ENCODE data around the gene ANKRD13A. TPM values are rescaled to one million over a fixed set of nuclear protein-coding genes. Genes with fewer than 3 reads are reported as not detected.

The ANKRD13A gene
- total and polyA plus RNA-seq, 2 of the 13 experiments (the other 11 are each of a cell fraction or from before 2014, with no cell fraction given), result 34.1 to 41.6 TPM

DNA sequence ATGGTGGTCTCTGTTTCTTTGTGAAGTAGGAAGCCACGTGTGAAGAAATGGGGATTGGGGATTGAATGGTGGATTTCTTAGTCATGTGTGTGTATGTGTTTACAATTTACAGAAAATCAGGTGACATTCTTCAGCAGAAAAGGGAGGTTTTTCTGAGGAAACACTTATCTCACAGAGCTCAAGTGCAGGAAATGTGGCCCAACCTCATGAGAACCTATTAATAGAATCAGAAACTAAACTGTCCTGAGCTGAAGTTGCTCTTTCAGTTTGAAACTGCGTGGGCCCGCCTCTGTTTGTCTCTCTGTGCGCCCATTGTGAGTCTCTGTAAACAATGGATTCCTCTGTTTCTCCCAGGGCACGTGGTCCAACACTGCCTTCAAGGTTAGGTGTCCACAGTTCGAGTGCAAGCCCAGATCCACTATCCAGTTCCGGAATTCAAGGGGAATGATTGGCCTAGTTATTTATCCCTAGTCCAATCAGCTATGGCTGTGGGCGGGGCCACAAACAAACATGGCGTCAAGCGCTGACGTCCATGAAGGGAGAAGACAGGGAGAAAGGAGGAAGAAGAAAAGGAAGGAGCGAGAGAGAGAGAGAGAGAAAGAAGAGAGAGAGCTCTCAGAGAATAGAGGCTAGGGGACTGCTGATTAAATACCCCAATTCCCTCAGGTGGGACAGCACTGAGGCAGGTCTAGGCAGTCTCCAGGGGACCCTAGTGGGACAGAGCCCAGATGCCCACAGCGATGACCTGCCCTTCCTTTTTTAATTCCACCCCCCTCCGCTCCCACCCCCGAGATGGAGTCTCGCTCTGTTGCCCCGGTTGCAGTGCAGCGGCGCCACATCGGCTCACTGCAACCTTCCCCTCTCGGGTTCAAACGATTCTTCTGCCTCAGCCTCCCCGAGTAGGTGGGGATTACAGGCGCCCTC is 80.5 kb downstream of the ANKRD13A start (continued):
- TF ChIP-seq, protein P1, sequence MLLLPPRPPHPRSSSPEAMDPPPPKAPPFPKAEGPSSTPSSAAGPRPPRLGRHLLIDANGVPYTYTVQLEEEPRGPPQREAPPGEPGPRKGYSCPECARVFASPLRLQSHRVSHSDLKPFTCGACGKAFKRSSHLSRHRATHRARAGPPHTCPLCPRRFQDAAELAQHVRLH (CRISPR knock-in tag; IDR thresholded peaks at IDR 0.05; ENCODE audit: borderline replicate concordance, low read depth), result peak; percentile 88
- TF ChIP-seq KLF9 (CRISPR knock-in tag; IDR thresholded peaks at IDR 0.05; ENCODE audit: low read depth) (no peak), ZBTB4 (CRISPR knock-in tag; IDR thresholded peaks at IDR 0.05; ENCODE audit: borderline replicate concordance) (0 out of 2 replicates have a peak, but pooled peaks have one; percentile 49), ZNF33B (CRISPR knock-in tag; IDR thresholded peaks at IDR 0.05) (peak; percentile 38; the same call in 1 of the 2 replicates), ZNF446 (CRISPR knock-in tag; IDR thresholded peaks at IDR 0.05) (no peak), FOXM1 (CRISPR knock-in tag; IDR thresholded peaks at IDR 0.05) (no peak), HOXA9 (CRISPR knock-in tag; IDR thresholded peaks at IDR 0.05; ENCODE audit: borderline replicate concordance) (no peak), ZNF720 (CRISPR knock-in tag; IDR thresholded peaks at IDR 0.05) (no peak), TBX3 (IDR thresholded peaks at IDR 0.05; ENCODE audit: borderline replicate concordance) (peak; percentile 35; the same call in 1 of the 2 replicates), ZC3H13 (CRISPR knock-in tag; IDR thresholded peaks at IDR 0.05) (no peak), KDM2A (CRISPR knock-in tag; IDR thresholded peaks at IDR 0.05; ENCODE audit: borderline replicate concordance, low read depth) (peak; percentile 67), TEAD2 (CRISPR knock-in tag; IDR thresholded peaks at IDR 0.05) (no peak), KLF16 (CRISPR knock-in tag; IDR thresholded peaks at IDR 0.05) (peak in 1 of 2 experiments; percentile 62; a peak in 2 of 4 replicates), THYN1 (CRISPR knock-in tag; IDR thresholded peaks at IDR 0.05; ENCODE audit: borderline replicate concordance, low read depth) (no peak), ELF3 (CRISPR knock-in tag; IDR thresholded peaks at IDR 0.05) (peak; percentile 87), RAD51 (IDR thresholded peaks at IDR 0.05; ENCODE audit: borderline replicate concordance) (peak; percentile 45; the same call in 1 of the 2 replicates), RNF2 (conservative IDR thresholded peaks at IDR 0.05; ENCODE audit: low read depth) (peak; percentile 79)
- TF ChIP-seq, protein P2, sequence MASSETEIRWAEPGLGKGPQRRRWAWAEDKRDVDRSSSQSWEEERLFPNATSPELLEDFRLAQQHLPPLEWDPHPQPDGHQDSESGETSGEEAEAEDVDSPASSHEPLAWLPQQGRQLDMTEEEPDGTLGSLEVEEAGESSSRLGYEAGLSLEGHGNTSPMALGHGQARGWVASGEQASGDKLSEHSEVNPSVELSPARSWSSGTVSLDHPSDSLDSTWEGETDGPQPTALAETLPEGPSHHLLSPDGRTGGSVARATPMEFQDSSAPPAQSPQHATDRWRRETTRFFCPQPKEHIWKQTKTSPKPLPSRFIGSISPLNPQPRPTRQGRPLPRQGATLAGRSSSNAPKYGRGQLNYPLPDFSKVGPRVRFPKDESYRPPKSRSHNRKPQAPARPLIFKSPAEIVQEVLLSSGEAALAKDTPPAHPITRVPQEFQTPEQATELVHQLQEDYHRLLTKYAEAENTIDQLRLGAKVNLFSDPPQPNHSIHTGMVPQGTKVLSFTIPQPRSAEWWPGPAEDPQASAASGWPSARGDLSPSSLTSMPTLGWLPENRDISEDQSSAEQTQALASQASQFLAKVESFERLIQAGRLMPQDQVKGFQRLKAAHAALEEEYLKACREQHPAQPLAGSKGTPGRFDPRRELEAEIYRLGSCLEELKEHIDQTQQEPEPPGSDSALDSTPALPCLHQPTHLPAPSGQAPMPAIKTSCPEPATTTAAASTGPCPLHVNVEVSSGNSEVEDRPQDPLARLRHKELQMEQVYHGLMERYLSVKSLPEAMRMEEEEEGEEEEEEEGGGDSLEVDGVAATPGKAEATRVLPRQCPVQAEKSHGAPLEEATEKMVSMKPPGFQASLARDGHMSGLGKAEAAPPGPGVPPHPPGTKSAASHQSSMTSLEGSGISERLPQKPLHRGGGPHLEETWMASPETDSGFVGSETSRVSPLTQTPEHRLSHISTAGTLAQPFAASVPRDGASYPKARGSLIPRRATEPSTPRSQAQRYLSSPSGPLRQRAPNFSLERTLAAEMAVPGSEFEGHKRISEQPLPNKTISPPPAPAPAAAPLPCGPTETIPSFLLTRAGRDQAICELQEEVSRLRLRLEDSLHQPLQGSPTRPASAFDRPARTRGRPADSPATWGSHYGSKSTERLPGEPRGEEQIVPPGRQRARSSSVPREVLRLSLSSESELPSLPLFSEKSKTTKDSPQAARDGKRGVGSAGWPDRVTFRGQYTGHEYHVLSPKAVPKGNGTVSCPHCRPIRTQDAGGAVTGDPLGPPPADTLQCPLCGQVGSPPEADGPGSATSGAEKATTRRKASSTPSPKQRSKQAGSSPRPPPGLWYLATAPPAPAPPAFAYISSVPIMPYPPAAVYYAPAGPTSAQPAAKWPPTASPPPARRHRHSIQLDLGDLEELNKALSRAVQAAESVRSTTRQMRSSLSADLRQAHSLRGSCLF (CRISPR knock-in tag; IDR thresholded peaks at IDR 0.05; ENCODE audit: borderline replicate concordance), result no peak
- TF ChIP-seq, protein P3, sequence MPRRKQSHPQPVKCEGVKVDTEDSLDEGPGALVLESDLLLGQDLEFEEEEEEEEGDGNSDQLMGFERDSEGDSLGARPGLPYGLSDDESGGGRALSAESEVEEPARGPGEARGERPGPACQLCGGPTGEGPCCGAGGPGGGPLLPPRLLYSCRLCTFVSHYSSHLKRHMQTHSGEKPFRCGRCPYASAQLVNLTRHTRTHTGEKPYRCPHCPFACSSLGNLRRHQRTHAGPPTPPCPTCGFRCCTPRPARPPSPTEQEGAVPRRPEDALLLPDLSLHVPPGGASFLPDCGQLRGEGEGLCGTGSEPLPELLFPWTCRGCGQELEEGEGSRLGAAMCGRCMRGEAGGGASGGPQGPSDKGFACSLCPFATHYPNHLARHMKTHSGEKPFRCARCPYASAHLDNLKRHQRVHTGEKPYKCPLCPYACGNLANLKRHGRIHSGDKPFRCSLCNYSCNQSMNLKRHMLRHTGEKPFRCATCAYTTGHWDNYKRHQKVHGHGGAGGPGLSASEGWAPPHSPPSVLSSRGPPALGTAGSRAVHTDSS (CRISPR knock-in tag; conservative IDR thresholded peaks at IDR 0.05), result no peak

Measured in HepG2 (cell line).